GDM1 (cell line): ENCODE measurements around the gene GALNT2.

Experiments used
- DNase-seq: peaks from one replicate; lab custom pipeline; 2025; lab: John Stamatoyannopoulos, UW

Gene GALNT2

DNA sequence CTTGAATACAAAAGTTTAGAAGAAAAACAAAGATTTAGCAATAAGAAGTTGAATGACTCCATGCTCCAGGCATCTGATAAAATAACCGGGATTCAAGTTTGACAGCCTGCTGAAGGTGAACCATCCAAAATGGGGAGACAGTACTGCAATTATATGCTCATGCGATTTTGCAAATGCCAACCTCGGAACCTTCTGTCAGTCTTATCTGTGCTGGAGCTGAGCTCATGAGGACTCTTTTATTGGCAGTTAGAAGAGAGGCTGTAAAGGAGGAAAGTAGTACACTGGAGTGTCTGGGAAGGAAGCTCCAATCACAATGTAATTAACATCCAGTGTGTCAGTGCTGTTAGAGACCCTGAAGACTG, 170.0 kb downstream of the GALNT2 start:
- DNase-seq, result no peak

DNA sequence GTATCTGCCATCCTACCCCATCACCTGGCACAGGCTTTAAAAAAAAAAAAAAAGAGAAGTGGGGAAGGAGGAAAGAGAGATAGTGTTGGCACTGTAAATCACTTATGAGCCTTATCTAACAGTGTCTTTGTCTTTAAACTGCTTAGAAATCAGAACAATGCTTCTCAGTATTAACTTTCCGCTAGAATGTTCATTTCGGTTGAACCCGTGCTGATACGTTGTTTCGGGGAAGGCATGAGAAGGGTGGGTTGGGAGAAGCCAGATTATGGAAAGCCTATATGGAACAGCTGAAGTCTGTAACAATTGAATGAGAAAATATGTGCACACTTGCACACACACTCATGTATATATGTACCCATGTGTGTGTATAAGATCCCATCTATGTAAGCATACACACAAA, 170.8 kb downstream of the GALNT2 start:
- no peak for DNase-seq

DNA sequence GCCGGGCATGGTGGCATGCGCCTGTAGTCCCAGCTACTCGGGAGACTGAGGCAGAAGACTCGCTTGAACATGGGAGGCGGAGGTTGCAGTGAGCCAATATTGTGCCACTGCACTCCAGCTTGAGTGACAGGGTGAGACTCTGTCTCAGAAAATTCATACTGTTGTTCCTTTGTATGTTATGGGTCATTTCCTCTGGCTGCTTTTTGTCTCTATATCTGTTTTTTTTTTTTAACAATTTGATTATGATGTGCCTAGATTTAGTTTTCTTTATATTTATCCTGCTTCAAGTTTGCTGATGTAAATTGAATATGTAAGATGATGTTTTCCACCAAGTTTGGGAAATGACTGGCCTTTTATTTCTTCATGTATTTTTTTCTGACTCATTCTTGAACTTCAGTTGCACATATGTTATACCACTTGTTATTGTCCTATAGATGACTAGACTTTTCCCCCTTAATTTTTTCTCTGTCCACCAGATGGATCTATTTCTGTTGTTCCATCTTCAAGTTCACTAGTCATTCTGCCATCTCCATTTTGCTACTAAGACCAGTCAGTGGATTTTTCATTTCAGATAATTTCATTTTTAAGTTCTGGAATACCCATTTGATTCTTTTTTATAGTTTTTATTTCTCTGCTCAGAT, 173.5 kb downstream of the GALNT2 start:
- no peak for DNase-seq

DNA sequence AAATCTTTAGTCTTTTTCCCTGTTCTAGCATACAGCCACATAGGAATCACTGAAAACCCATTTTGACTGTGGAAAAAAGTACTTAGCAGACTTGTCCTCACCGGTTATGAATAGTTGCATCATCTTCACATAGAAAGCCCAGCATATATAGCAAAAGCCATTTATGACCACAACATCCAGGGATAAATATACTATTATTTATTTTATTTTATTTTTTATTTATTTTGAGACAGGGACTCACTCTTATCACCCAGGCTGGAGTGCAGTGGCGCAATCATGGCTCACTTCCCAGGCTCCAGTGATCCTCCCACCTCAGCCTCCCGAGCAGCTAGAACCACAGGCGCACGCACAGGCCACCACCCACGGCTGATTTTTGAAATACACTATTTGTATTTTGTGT, 175.3 kb downstream of the GALNT2 start:
- DNase-seq, result no peak

DNA sequence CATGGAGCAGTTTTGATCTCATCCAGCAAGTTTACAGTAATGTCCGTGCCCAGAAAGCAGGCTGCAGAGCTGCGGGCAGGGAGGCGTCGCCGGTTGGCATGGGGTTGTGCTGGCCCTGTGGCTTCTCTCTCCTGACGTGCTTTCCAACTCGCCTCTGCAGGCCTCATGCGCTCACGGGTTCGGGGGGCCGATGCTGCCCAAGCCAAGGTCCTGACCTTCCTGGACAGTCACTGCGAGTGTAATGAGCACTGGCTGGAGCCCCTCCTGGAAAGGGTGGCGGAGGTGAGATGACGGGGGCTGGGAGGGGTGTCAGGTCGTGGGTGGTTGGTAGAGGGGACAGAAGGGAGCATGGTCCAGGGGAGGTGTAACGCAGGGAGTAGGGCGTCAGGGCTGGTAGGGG, 176.1 kb downstream of the GALNT2 start:
- no peak for DNase-seq

DNA sequence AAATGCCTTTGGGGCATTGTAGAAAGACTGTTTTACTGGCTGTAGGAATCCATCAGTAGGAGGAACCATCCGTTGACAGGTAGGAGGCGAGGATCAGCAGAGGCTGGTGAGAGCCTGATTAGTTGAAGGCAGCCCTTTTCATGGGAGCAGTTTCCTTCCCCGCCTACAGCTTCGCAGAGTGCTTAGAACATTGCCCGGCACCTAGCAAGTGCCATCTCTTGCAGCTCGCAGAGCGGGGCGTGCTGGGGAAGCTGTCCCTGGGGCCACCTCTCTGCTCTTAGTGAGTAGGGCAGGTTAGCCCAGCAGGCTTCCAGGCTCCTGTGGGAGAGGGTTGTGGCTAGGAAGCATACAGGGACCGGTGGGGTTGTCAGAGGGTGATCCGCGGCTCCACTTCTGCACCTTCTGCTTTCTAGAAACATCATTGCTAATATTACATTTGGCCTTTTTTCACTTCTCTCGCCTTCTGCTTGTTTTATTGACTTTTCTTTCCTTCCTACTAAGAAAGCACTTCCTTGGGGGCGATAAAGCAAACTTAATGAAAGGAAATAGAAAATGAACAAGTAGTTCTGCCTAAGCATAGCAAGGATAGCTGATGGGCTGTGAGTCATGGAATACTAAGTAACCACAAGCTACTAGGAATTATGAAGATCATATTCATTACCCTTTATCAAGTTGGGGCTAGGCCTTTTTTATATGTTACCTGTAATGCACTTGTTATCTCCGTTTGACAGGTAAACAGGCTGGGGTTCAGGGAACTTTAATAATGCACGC, 176.7 kb downstream of the GALNT2 start:
- DNase-seq, result no peak

DNA sequence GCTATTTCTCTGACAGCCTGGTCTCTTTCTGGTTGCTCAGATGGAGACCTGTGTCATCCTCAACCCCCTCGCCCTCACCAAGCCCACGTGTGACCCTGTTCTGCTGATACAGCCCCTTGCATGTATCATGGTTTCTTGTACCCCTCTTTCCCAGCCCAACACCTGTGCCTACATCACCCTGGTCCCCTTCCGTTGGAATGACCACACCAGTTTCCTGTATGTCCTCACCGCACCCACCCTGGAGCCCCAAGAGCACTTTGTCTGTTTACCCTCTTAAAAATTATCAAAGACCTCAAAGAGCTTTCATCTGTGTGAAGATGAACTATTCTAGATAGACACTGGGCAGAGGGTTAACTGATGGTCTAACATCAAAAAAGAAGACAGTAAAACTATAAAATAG, 179.5 kb downstream of the GALNT2 start:
- DNase-seq, result no peak

DNA sequence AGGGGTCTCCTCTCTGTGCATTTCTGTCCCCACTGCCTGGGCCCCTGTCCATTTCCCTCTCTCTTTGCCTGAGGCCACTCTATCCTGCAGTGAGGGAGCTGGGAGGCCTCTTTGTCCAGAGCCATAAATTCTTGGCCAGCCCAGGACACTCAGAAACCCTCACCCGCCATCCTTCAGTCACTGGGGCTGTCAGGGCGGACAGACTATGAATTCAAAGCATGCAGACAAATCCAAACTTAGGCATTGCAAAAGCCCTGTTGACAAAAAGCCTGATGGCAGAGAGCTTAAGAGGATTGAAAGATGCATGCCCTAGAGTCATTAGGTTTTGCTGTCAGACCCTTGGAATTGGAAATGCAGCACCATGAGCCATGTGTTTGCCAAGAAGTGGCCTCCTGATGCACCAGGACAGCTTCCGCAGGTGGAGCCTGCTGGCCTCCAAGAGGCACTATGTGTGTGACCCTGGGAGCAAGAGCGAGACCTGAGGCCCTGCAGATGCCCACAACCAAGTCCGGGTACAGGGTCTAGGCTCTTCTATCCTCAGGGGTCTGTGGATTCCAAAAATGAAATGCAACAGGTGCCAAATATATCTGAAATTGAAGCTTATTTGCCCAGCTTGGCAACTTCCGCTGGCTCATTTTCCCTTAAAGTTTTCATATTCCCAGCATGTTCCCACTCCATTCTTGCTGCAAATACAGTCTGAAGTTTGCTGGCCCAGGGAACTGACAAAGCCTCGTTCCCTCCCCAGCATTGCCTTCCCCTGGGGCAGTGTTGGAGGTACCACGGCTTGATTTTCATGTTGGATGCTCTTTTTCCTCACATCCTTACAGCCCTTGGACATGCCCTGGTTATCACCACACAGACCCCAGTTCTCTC, 181.2 kb downstream of the GALNT2 start:
- DNase-seq, result no peak

DNA sequence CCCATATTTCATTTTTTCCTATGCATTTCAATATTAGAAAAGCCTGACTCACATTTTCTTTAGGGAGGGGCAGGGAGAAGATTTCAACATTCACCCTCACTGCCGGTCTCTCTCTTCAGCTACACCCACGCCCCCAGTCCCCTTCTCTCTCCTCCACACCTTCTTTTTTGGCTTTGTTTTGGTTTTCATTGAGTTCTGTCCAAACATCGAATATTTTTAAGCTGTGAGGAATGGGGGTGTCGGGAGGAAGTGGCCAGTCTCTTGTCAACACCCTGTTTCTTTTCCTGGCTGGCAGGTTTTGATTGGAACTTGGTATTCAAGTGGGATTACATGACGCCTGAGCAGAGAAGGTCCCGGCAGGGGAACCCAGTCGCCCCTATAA, 181.8 kb downstream of the GALNT2 start:
- DNase-seq, result no peak

DNA sequence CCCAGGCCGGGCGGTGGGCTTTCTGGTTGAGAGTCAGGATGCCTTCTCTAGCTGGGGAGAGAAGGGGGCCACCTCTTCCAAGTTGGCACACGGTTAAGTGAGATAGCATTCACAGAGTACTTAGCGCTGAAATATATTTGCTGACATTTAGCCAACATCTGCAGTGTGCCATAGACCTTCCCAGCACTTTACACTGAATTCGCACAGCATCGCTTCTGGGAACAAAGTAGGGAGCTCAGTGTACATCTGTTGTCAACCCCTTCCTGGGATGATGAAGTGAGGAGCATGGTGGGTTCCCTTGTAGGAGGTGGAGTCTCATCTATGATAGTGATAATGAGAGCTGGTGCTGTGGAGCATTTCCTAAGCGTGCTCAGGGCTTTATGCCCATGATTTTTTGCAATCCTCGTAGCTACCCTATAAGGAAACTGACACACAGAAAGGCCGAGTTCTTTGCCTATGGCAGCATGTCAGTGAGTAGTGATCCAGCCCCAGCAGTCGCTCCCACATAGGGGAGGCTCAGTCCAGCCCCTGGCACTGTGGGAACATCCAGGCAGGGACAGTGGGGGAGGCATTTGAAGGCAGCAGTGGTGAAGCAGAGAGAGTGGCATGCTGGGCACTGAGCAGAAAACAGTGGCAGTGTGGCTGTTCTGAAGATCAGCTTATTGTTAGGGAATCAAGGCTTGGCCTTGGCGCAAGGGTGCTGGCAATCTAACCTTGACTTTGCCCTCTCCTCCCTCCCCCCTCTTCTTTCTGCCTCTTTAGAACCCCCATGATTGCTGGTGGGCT, 182.8 kb downstream of the GALNT2 start:
- DNase-seq, result no peak

DNA sequence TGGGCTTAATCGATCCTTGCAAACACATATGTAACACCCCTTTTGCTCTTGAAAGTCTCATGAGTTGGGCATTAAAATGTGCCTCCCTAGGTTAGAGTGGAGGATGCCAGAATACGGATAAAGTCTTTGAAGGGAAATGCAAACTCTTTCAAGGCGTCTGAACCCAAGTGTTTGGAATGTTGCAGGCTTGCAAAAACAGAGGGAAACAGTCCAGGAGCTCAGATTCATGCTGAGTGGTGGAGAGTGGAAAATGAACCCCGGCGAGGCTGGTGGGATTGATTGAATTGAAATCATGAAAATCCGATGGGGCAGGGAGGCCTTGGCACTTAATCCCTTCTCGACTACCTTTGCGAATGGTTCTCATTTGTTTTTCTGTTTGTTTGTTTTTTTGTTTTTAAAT, 183.6 kb downstream of the GALNT2 start:
- no peak for DNase-seq

DNA sequence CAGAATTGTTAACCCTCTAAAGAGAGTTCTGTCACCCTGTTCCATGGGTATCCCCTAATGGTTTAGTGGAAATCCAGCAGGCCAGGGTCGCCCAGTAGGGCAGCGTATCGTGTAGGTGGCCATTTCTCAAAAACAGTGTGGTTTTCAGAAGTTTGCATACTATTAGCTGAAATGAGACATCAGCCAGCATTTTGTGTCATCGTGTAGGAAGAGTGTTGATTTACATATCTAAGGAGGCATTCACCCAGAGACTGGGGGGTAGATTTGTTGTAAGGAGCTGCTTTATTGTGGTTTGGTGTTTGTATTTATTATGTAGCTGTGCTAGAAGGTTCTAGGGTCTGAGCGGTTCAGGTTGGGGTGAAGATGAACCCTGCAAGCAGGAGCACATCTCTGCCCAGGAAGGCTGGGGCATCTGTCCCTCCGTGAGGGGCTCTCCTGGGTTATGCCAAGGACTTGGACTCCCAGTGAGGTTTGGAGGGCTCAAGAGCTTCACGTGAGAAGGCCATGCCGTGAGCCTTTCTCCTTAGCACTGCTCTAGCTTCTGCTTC, 184.7 kb downstream of the GALNT2 start:
- DNase-seq, result no peak

DNA sequence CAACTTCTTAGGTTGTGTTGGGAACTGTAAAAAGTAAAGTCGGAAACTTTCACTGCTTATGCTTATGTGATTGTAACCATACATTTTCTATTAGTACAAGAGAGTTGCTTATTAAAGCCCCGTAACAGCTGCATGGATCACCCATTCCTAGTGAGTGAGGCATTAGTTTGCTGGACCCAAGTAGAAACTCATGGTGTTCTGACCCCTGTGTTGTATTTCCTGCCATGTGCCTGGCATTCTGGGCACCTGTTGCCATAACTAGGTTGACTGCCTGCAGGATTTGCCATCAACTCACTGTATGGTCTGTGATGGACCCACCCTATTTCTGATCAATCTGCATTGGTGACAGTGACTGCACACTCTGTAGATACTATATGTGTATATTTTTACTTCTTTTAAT, 186.1 kb downstream of the GALNT2 start:
- no peak for DNase-seq

DNA sequence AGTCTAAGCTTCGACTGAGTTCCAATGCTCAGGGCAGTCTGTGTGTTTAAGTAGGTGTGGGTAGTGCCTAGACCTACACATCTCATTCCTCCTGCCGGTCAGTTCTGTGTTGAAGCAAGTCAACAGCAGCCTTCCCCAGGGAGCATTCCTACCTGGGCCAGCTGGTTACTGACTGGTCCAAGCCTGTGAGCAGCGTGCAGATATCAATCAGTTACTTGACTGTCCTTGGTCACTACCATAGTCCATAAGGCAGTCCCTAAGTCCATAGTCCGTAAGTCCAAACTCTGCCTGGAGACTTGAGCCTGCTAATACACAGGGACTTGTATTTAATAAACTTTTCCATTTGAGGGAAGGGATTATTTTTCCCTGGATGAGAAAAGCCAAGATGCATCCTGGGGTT, 187.2 kb downstream of the GALNT2 start:
- DNase-seq, result no peak

DNA sequence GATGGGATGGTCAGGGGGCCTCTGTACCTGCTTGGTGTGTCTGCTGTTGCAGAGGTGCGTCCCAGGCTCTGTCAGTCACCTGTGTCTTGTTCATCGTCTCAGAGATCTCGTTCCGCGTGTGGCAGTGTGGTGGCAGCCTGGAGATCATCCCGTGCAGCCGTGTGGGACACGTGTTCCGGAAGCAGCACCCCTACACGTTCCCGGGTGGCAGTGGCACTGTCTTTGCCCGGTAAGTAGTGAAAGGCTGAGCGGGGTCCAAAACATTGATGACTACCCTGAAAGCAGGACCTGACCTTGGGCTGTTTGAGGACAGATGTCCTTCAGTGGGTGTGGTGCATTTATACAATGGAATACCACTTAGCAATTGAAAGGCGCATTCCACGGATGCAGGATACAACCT, 188.1 kb downstream of the GALNT2 start:
- DNase-seq, result no peak

DNA sequence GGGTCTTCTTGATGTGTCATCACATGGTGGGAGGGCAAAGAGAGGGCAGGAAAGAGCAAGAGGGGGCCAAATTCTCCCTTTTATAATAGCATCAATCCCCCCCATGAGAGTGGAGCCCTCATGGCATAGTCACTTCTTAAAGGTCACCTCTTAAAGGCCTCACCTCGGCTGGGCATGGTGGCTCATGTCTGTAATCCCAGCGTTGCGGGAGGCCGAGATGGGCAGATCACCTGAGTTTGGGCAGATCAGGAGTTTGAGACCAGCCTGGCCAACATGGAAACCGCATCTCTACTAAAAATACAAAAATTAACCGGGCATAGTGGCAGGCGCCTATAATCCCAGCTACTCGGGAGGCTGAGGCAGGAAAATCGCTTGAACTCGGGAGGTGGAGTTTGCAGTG, 189.0 kb downstream of the GALNT2 start:
- no peak for DNase-seq

DNA sequence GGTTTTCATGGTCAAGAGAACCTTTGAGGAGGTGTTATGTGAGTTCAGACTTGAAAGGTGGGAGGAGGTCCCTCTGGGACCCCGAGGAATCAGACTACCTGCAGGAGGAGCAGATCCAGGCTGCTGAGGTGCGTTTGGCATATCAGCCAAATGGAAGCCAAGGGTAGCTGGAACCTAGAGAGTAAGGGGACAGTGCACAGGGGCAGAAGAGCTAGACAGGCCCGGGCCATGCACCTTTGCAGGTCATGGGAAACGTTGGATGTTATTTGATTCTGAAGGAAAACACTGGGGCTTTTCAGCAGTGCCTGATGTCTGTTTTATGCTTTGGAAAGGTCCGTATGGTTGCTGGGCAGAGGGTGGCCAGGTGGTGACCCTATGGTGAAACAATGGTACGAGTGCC, 189.9 kb downstream of the GALNT2 start:
- DNase-seq, result no peak

DNA sequence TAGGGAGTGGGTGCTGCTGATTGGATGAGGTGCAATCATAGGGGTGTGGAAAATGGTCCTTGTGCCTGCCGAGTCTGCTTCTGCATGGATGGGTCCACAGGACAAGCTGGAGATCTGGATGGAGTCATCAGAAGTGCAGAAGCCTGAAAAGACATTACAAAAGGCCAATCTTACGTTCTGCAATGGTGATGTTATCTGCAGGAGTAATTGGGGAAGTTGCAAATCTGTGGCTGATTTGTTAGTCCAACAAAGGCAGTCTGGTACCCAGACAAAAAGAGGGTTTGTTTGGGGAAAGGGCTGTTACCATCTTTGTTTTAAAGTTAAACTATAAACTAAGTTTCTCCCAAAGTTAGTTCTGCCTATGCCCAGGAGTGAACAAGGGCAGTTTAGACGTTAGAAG, 192.6 kb downstream of the GALNT2 start:
- no peak for DNase-seq

DNA sequence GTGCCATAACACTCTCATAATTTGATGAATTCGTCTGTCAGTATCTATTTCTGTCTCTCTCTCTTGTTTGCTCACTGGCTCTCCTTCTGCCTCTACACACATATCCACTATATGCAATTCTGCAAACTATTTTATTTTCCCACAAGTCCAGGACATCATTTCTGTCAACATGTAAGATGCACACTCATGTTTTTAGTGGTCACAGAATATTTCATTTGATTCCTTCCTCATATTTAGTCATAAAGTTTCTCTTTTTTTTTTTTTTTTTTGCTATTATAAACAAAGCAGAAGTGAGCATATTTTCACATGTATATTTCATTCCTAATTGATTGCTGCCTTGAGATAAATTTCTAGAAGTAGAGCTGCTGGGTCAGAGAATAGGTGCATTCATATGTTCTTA, 193.8 kb downstream of the GALNT2 start:
- no peak for DNase-seq

DNA sequence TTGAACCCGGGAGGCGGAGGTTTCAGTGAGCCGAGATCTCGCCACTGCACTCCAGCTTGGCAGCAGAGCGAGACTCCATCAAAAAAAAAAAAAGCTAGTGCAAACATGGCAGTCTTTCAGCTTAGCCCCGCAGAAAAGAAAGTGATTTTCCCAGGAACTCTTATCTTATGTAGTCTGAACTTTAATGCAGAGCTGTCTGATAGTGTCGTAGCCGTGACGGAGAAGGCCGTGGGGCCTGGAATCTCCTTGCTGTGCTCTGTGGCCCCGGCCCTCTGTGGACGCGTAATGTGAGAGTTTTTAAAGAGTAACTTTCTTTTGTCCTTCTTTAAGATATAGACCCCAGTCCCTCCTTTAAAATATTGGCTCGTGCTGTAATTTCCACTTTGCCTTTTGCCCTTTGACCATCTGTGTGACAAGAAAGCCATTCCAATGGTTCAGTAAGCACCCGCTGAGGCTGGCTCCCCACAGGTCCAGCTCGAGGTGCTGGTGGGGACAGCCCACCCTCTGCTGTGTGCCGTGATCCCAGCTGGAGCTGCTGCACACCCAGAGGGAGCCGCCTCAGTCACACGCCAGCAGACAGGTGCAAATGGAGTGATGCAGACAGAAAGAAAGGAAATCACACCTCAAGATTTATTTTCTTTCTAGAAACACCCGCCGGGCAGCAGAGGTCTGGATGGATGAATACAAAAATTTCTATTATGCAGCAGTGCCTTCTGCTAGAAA, 195.1 kb downstream of the GALNT2 start:
- no peak for DNase-seq

DNA sequence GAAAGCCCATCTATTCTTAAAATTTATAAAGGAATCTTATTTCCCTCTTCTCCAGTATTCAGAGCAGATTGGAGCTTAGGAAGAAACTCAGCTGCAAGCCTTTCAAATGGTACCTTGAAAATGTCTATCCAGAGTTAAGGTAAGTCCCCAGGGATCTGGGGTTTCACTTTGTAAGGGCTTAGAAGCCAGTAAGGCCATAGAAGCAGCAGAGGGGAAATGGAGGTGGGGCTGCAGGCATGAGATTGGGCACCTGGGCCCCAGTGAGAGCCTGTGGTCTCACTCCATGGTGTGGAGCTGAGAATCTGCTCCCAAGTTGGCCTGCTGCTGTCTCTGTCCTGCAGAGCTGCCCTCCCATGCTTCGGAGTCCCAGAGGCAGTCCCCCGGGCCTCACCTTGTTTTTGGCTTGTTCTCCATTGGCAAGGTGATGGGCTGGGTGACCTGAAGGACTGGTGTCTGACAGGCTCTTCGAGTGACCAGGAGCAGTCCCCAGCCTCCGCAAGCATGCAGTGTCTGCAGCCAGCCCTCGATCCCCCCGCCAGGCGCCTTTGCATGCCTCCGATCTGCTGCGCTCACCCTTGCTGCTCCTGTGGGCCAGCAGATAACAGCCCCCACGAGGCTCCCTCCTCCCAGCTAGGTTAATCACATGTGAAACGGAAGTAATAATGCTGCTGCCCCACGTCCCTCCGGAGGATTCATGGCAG, 196.0 kb downstream of the GALNT2 start:
- no peak for DNase-seq
